Stimulated activated CD8-positive, alpha-beta memory T cell treated with anti-CD3 and anti-CD28 coated beads, Interleukin-4, amount 100 ng/mL, for 48 hours (primary cell): Measurements from ENCODE around the gene ZBTB46.
A peak's percentile ranks its signal among the peaks of the same experiment; 100 is the strongest.
"Not testable (repeated sequence)": the region's sequence is repeated elsewhere in the genome, so short reads cannot be mapped to it uniquely, and the experiment has no call there.

ENCODE experiments used
- DNase-seq: peaks from one replicate; pipeline ENCODE4 v3.0.0-alpha.2; 2020

Gene ZBTB46

GRCh38 chr20:63858393-63859165 is 27.5 kb upstream of the ZBTB46 start:
- no peak for DNase-seq

DNA sequence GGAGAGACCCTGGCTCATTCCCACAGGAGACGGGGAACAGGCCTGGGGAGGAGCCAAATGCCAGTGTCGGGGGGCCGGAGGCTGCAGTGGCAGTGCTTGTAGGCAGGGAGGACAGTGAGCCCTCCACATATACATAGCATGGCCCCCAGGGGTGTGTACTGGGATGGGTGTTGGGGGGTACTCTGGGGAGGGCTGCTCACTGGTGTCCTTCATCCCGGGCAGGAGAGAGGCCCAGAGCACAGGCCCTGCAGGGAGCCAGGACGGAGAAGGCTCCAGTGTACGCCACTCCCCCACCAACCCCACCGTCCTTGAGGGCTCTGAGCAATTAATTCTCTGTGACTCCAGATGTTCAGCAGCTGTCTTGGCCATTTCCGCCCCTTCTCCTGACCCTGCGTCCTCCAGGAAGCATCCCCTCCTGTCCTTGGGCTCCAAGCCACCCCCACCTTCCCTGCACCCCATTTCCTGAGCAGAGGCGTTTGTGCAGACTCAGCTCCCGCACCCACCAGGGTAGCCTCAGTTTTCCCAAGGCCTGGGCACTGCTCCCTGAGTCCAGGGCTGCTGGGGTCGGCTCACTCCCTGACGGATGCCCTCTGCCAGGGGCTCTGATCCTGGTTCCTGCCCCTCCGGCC is 26.8 kb upstream of the ZBTB46 start:
- no peak for DNase-seq

DNA sequence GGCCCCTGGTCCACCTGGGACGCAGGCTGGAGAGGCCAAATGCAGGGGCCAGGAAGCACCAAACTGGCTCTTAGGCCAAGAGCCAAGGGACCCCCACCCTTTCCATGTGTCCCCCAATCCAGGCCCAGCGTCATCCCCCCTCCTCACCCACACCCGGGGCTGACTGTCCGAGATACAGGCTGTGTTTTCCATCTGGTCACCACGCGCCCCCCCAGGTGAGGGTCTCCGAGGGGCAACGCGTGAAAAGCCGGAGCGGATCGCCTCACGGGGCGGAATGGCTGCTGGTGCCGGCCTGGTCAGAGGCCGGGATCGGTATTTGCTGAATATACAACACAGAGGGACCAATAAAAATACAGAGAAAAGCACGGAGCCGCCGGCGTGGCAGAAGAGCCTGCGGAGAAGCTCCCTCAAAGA is 25.0 kb upstream of the ZBTB46 start:
- DNase-seq, result no peak

DNA sequence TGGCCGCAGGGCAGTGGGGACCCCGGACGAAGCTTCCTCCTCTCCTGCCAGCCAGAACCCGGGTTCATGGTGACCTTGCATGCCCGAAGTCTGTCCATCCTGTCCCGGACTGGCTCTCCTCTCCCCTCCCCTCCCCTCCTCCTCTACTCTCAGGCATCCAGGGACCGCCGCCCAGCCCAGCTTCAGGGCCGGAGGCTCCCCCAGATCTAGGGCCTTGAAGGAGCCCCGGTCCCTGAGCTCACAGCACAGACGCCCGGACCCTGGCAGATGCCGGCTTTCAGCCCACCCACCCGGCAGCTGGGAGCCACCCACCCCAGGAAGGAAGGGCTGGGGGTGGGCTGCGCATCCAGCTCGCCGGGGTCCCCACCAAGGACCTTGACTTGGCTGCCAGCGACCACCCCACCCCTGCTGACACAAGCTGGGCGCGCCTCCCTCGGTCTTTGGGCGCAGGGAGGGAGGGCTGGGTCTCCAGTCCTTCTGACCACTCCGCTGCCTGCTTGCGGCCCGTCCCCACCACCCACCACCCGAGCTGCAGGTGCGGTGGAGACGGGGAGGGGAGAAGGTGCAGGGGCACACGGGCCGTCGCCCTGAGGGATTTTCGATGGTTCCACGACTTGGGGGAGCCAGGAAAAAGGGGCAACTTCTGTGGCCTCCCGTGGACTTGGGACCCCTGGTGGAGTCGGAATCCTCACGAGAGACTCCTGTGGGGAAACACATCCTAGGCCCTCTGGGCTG is 24.5 kb upstream of the ZBTB46 start:
- DNase-seq, result no peak

DNA sequence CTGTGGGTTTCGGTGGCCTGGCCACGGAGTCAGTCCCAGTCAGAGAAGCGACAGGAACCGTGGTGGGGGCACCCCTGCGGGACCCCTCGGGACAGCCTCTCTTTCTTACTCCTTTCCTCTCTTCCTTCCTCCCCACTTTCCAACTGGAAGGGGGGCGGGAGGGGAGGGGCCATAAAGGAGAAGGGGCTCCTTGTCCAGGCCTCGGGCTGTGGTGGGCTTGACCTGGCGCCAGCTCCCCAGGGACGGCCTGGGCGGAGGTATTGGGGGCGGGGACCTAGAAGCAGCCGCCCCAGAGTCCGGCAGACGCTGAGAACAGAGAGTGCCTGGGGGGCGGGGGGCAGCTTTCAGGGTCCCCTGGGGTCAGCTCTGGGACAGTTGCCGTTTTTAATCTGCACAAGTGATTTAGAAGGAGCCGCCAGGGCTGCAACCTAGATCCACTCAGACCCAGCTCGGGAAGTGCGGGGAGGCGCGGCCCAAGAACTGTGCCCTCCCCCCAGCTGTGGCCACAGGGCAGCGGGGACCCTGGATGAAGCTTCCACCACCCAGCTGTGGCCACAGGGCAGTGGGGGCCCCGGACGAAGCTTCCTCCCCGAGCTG is 23.8 kb upstream of the ZBTB46 start:
- no peak for DNase-seq

DNA sequence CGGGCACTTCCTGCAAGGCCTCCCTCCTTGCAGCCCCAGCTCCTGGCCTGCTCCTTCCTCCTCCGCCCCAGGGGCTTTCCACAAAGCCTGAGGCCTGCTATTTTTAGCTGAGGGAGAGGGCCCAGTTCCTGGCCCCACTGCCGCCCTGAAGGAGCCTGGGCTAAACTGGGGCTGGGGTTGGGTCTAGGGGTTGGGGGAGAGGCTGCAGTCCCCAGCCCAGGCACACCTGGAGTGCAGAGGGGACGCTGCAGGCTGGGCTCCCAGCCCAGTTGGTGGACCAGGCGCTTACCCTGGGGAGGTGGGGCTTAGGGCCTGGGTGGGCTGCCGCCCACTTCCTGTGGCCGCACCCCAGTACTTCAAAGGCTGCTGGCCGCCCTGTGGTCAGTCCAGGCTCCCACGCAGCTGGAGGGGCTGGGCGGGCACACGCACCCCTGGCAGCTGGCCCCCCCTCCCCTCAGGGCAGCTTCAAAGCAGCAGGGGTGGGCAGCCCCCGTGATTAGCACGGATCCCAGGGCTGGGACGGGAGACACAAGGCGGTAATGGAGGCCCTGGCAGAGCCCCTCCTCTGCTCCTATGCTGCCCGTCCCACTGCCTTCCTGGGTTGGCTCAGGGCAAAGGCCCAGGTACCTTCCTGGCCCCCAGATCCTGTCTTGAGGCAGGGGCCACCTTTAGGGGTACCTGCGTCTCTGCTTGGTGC is 23.2 kb upstream of the ZBTB46 start:
- no peak for DNase-seq

GRCh38 chr20:63853733-63854068 is 22.6 kb upstream of the ZBTB46 start:
- DNase-seq, result not testable (repeated sequence)

GRCh38 chr20:63851548-63851943 is 20.5 kb upstream of the ZBTB46 start:
- DNase-seq, result not testable (repeated sequence)

- DNase-seq, result peak; percentile 79
Observed at GRCh38 chr20:63850689-63851547, 19.9 kb upstream of the ZBTB46 start.

DNA sequence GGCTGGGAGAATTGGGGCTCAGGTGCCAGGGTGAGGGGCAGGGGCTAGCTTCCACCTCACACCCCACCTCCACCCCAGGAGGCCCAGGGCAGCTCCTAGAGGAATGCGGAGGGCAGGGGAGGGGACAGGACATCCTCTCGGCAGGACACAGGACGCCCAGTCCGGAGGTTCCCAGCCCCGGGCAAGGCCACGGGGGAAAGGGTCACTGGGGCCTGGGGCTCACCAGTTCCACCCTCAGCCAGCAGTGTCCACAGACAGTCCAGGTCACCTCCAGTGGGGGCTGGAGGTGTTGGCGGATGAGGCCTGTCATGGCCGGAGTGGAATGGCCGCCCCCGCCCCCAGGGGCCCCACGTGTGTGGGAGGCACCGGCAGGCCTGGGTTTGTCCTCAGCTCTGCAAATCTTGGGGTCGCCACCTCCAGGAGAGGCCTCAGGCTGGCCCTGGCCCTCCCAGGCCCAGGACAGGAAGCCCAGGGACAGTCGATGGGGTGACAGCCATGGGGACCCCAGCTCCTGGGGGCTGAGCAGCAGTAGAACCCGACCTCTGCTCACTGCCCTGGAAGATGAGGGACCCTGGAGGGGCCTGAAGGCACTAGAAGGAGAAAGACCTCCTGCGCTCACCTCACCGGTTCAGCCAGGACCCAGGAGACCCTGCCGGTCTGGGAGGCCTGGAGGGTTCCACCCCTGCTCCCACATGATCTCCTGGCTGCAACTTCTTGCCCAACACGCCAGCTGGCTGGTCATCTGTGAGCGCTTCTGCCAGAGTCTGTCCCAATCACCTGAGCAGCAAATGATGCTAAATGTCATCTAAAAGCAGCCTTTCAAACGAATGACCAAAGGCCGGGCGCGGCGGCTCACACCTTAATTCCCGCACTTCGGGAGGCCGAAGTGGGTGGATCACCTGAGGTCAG is 17.2 kb upstream of the ZBTB46 start:
- no peak for DNase-seq

GRCh38 chr20:63847237-63848002 is 16.4 kb upstream of the ZBTB46 start:
- DNase-seq, result no peak

GRCh38 chr20:63846888-63847236 is 15.8 kb upstream of the ZBTB46 start:
- no peak for DNase-seq

DNA sequence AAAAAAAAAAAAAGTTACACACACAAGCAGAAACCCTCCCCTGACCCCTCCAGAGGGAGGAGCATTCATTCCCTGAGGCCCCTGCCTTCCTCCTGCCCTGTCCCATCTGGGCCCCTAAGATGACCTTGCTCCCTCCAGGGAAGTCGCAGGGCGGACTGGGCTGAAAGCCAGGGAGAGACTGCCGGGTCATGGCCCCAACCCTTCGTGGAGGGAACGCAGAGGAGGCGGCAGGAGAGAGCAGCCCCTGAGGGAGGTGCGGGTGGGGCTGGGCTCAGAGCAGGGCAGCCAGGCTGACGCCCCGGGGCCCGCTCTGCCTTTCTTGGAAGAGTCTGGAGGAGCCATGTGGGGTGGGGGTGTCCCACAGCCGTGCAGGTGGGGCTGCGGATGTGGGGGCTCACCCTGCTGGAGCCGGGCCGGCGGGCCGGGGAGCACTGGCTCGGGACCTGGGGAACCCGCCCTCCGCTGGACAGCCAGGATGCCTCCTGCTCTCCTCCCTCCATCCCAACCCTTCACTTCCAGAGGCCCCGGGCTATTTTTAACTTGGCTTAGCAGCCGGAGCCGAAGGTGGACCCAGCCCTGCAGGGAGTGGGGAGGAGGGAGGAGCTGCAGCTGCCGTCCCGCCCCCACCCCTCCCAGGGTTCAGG is 15.2 kb upstream of the ZBTB46 start:
- DNase-seq, result no peak

GRCh38 chr20:63844511-63844991 is 13.5 kb upstream of the ZBTB46 start:
- no peak for DNase-seq

DNA sequence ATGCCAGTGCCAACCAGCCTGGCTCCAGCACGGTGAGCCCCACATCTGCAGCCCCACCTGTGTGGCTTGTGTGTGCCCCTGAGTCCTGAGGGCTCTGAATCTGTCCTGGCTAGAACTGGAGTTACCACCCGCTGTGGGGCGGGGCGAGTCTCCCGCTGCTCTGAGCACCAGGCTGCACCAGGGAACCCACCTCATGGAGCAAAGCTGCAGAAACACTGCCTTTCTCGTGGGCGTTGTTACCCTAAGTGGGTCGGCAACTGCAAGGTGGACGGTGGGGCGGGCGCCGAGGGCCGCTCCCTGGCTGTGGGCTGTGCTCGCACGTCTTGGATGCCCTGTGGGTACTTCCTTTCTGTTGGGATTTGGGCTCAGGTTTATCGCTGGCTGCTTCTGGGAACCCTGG is 12.7 kb upstream of the ZBTB46 start:
- DNase-seq, result no peak

DNA sequence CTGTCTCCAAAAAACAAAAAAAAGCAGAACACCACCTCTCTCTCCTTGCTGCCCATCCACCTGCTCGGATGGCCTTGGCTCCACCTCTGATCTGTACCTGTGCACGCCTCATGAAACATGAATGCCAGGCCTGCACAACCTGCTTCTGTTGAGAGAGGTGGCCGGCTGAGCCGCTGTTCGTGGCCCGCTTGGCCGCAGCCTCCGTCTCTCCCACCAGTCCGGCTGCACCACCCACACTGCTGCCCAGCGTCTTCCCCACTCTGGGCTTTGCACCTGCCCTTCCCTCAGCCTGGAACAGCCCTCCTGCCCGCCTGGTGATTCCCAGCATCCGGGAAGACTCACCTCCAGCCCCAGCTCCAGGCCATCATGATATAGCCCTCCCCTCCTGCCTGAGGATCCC is 12.2 kb upstream of the ZBTB46 start:
- DNase-seq, result no peak

DNA sequence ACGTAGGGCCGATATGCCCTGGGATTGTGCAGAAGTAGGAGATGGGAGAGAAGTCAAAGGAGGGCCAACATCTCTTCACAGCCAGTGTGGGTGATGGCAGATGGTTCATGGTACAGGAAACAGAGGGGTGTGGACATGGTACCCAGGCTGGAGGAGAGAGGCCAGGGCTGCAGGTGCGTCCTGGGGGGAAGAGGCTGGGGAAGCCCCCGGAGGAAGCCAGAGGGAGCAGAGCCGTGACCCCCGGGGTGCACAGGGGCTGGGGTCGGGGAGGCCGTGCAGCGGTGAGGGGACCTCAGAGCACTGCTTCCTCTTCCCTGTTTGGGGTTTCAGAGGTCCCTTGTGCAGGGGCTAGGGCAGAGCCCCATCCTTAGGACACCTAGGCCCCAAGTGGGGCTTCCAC is 11.2 kb upstream of the ZBTB46 start:
- DNase-seq, result no peak

- no peak for DNase-seq
Observed at GRCh38 chr20:63840405-63840828, 9.4 kb upstream of the ZBTB46 start.

- DNase-seq, result no peak
Observed at GRCh38 chr20:63839620-63840019, 8.6 kb upstream of the ZBTB46 start.

DNA sequence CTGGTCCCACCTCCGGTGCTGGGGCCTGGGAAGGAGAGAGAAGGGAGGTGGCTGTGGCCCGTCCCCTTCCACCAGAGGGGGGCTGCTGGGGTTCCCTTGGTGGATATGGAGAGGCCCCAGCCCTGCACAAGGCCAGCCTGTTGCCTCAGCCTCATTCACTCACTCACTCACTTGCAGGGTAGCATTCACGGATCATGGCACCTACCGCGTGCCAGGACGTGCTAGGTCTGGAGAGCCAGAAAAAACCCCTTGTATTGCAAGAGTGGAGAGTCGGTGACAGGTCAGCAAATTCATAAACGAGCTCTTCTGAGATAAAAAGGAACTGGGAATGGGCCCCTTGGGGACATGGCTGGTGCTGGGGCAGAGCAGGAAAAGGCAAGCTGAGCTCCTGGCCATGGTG is 6.4 kb upstream of the ZBTB46 start:
- DNase-seq, result no peak
